ENCODE data around the gene GABBR2.

GABBR2 gene

DNA sequence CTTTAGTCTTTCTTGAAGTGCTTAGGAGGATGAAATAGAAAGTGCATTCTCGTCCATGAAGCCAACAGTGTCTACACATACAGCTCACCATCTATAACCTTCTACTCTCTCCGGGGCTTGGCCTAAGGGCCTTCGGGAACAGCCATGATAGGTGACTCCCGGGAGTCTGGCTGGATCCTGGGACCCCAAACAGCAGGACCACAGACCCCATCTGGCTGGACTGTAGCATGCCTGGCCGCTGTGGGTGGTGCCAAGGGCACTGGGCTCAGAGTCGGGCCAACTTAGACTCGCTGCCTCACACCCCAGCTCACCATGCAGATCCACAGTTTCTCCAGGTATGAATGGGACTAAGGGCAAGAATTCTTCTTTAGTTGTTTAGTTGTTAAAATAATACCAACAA lies 16.3 kb downstream of the GABBR2 start:
- Histone ChIP-seq H3K36me3 (replicated peaks; ENCODE audit: low read depth, low read length) (no peaks in the 10 kb centered on the region), H4K20me1 (ENCODE audit: insufficient read depth, low read length) (no peaks in the 10 kb centered on the region), H3K27me3 (ENCODE audit: low read depth, low read length) (peaks cover 25% of the 10 kb centered on the region; the same call in 1 of the 2 replicates), H3K27ac (ENCODE audit: low read length) (no peak overlapping the region), H3K79me2 (ENCODE audit: low read length) (no peaks in the 10 kb centered on the region), H3K4me1 (ENCODE audit: low read length) (no peaks in the 10 kb centered on the region), H3K4me2 (ENCODE audit: low read length) (no peak overlapping the region), H3K9me3 (ENCODE audit: insufficient read depth, low read length) (no peaks in the 10 kb centered on the region), H3K4me3 (ENCODE audit: low read length) (no peak overlapping the region), H3K9ac (ENCODE audit: low read length) (no peak overlapping the region), H2AFZ (ENCODE audit: low read depth, low read length) (no peak overlapping the region)
- no peak for TF ChIP-seq EZH2phosphoT487 (IDR thresholded peaks at IDR 0.05; ENCODE audit: low read depth)
- TF ChIP-seq CTCF (IDR thresholded peaks at IDR 0.05; ENCODE audit: low read depth, low read length) = no peak

DNA sequence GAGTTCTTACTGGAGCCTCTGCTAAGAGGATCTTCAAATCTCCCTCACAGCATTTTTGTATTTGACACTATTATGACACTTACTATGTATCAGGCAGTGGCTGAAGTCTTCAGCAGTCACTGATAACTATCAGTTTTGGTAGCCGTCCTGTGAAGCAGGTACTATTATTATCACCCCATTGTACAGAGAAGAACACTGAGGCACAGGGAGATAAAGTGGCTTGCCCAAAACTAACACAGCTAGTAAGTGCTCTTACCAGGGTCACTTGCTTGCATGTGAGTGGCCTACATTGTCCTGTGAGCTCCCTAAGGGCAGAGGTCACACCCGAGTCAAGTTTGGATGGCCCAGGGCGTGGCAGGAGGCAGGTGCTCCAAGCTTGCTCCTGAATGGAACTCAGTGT lies 16.8 kb downstream of the GABBR2 start:
- Histone ChIP-seq H3K9me3 (ENCODE audit: insufficient read depth, low read length) (no peaks in the 10 kb centered on the region), H3K9ac (ENCODE audit: low read length) (no peak overlapping the region), H3K27me3 (ENCODE audit: low read depth, low read length) (peaks cover 24% of the 10 kb centered on the region; the same call in 1 of the 2 replicates), H3K4me1 (ENCODE audit: low read length) (no peaks in the 10 kb centered on the region), H3K4me3 (ENCODE audit: low read length) (no peak overlapping the region), H2AFZ (ENCODE audit: low read depth, low read length) (no peak overlapping the region), H3K36me3 (replicated peaks; ENCODE audit: low read depth, low read length) (no peaks in the 10 kb centered on the region), H4K20me1 (ENCODE audit: insufficient read depth, low read length) (no peaks in the 10 kb centered on the region), H3K27ac (ENCODE audit: low read length) (no peak overlapping the region), H3K79me2 (ENCODE audit: low read length) (no peaks in the 10 kb centered on the region), H3K4me2 (ENCODE audit: low read length) (no peak overlapping the region)
- TF ChIP-seq EZH2phosphoT487 (IDR thresholded peaks at IDR 0.05; ENCODE audit: low read depth) = no peak
- no peak for TF ChIP-seq CTCF (IDR thresholded peaks at IDR 0.05; ENCODE audit: low read depth, low read length)

DNA sequence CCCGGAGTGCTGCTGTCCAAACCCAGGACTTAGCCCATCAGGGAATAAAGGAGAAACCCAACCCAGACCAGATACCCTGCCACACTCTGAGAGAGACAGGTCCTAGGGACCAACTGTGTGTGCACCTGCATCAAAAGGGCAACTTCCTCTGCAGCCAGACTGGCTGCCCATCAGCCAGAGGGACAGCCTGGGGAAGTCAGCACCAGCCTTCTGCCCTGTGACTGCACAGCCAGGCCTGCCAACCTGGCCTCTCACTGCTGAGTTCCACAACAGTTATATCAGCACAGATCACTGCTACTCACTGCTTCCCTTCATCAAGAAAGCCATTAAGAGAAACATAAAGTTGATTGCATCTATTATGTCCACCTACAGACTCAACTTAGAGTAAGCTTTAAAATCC lies 18.0 kb downstream of the GABBR2 start:
- H3K36me3 ChIP-seq (replicated peaks; ENCODE audit: low read depth, low read length) = no peaks in the 10 kb centered on the region
- no peak overlapping the region for H3K4me2 ChIP-seq (ENCODE audit: low read length)
- H3K27ac ChIP-seq (ENCODE audit: low read length) = no peak overlapping the region
- H4K20me1 ChIP-seq (ENCODE audit: insufficient read depth, low read length) = no peaks in the 10 kb centered on the region
- H3K9ac ChIP-seq (ENCODE audit: low read length) = no peak overlapping the region
- TF ChIP-seq EZH2phosphoT487 (IDR thresholded peaks at IDR 0.05; ENCODE audit: low read depth) = no peak
- no peak for TF ChIP-seq CTCF (IDR thresholded peaks at IDR 0.05; ENCODE audit: low read depth, low read length)
- peaks cover 18% of the 10 kb centered on the region; the same call in 1 of the 2 replicates for H3K27me3 ChIP-seq (ENCODE audit: low read depth, low read length)
- no peaks in the 10 kb centered on the region for H3K4me1 ChIP-seq (ENCODE audit: low read length)
- H3K79me2 ChIP-seq (ENCODE audit: low read length) = no peaks in the 10 kb centered on the region
- no peaks in the 10 kb centered on the region for H3K9me3 ChIP-seq (ENCODE audit: insufficient read depth, low read length)
- H2AFZ ChIP-seq (ENCODE audit: low read depth, low read length) = no peak overlapping the region
- no peak overlapping the region for H3K4me3 ChIP-seq (ENCODE audit: low read length)

DNA sequence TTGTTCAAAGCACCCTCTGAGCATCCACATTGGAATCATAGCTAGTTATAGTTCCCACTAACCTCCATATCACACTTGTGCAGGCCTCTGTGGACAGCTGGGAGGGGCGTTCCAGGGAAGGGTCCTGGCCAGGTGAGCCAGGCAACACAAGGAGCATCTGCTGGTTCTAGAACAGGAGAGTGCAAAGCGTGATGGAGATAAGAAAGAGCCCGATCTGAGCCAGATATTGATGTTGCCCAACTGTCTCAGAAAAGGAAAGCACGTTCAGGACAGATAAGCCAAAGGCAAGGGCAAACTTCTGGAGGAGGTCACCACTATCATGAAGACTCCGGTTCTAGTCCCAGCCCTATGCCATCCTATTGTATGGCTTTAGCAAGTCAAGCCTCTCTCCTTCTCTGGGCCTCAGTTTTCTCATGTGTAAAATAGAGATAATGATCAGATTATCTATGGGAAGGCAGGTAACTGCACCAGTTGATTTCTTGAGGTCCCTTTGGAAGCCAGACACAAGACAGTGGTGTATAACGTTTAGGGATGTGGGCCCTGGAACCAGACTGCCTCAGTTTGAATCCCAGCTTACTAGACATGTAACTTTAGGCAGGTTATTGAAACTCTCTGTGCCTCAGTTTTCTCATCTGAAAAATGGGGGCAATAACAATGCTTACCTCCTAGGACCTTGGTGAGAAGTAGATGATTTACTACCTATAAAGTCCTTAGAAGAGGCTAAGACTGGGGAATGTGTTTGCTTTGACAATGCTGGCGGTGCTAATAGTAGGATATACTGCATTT lies 19.8 kb downstream of the GABBR2 start:
- H2AFZ ChIP-seq (ENCODE audit: low read depth, low read length) = no peak overlapping the region
- H3K4me1 ChIP-seq (ENCODE audit: low read length) = no peaks in the 10 kb centered on the region
- no peak overlapping the region for H3K4me2 ChIP-seq (ENCODE audit: low read length)
- no peak overlapping the region for H3K9ac ChIP-seq (ENCODE audit: low read length)
- H4K20me1 ChIP-seq (ENCODE audit: insufficient read depth, low read length) = no peaks in the 10 kb centered on the region
- no peak overlapping the region for H3K4me3 ChIP-seq (ENCODE audit: low read length)
- H3K79me2 ChIP-seq (ENCODE audit: low read length) = no peaks in the 10 kb centered on the region
- no peaks in the 10 kb centered on the region for H3K9me3 ChIP-seq (ENCODE audit: insufficient read depth, low read length)
- H3K27me3 ChIP-seq (ENCODE audit: low read depth, low read length) = peaks cover 18% of the 10 kb centered on the region; the same call in 1 of the 2 replicates
- H3K27ac ChIP-seq (ENCODE audit: low read length) = no peak overlapping the region
- TF ChIP-seq EZH2phosphoT487 (IDR thresholded peaks at IDR 0.05; ENCODE audit: low read depth) (no peak), CTCF (IDR thresholded peaks at IDR 0.05; ENCODE audit: low read depth, low read length) (no peak)
- H3K36me3 ChIP-seq (replicated peaks; ENCODE audit: low read depth, low read length) = no peaks in the 10 kb centered on the region

All from OCI-LY3 (cell line).